Caco-2 (cell line): ENCODE results near the gene PIP4K2A. TPM values are rescaled to one million over a fixed set of nuclear protein-coding genes. Genes with fewer than 3 reads are reported as not detected.

Experiments used
- BruUV-seq: library from RNA; stranded (reverse); fragments of 400-500 nt; replicated peaks from 2 replicates; lab custom pipeline; 2021; lab: Mats Ljungman, UMichigan
- CTCF ChIA-PET: fragments of 300-600 bp; sonication (Branson Sonifier 250); formaldehyde crosslinking; loops from one replicate; lab custom pipeline; 2022; ENCODE audit warnings: antibody characterized with exemption; lab: Charles Lee
- POLR2A ChIA-PET: fragments of 300-600 bp; sonication (Branson Sonifier 250); formaldehyde crosslinking; loops from one replicate; lab custom pipeline; 2022; ENCODE audit warnings: antibody characterized with exemption; lab: Charles Lee
- DNase-seq, 2 experiments: peaks; one replicate each; pipeline versions ENCODE4 v3.0.0 to v3.0.0-alpha.2; 2020 to 2022
- H3K27me3 ChIP-seq: replicated peaks from 2 replicates; pipeline ENCODE4 v1.6.0; 2011; ENCODE audit warnings: low read length; ENCODE audit not compliant: control insufficient read depth, insufficient read depth
- H3K36me3 ChIP-seq: 2 replicates; pipeline ENCODE4 v1.5.1; 2011; ENCODE audit warnings: low read length; ENCODE audit not compliant: control insufficient read depth, insufficient read depth
- H3K4me1 ChIP-seq: fragments of 250-450 bp; sonication (Bioruptor Pico); 2 replicates; pipeline ENCODE4 v1.5.1; 2020; ENCODE audit warnings: mild to moderate bottlenecking
- H3K4me3 ChIP-seq: 2 replicates; pipeline ENCODE4 v1.5.1; 2011; ENCODE audit warnings: low read depth, mild to moderate bottlenecking, control low read depth, low read length
- H3K9me3 ChIP-seq: fragments of 250-450 bp; sonication (Bioruptor Pico); 2 replicates; pipeline ENCODE4 v1.5.1; 2020; ENCODE audit warnings: mild to moderate bottlenecking, moderate library complexity
- H3K27ac Mint-ChIP-seq: one replicate; pipeline ENCODE4 v1.8.0; 2022; ENCODE audit warnings: mixed read lengths; ENCODE audit not compliant: unreplicated experiment
- H3K27me3 Mint-ChIP-seq: one replicate; pipeline ENCODE4 v1.8.0; 2022; ENCODE audit warnings: mixed read lengths; ENCODE audit not compliant: insufficient read depth, unreplicated experiment
- H3K36me3 Mint-ChIP-seq: one replicate; pipeline ENCODE4 v1.8.0; 2022; ENCODE audit warnings: mild to moderate bottlenecking, mixed read lengths; ENCODE audit not compliant: insufficient read depth, unreplicated experiment
- H3K4me1 Mint-ChIP-seq: one replicate; pipeline ENCODE4 v1.8.0; 2022; ENCODE audit warnings: low read depth, mixed read lengths; ENCODE audit not compliant: unreplicated experiment
- H3K4me3 Mint-ChIP-seq: one replicate; pipeline ENCODE4 v1.8.0; 2022; ENCODE audit warnings: mild to moderate bottlenecking, moderate library complexity, mixed read lengths; ENCODE audit not compliant: unreplicated experiment
- H3K9me3 Mint-ChIP-seq: one replicate; pipeline ENCODE4 v1.8.0; 2022; ENCODE audit warnings: mixed read lengths; ENCODE audit not compliant: unreplicated experiment
- intact Hi-C: fragments of 100-400 bp; cut with micrococcal nuclease; formaldehyde crosslinking; loops from one replicate; pipeline ENCODE4 v1.10.0; 2022; ENCODE audit not compliant: unreplicated experiment
- total RNA-seq: library from RNA; stranded (reverse); gene quantifications from 2 replicates; pipeline ENCODE4 v1.2.3, GENCODE V29; 2022
- TF ChIP-seq, protein P1 (sequence below), 2 experiments: fragments of 200-600 bp in 1 of 2; IDR thresholded peaks; 1 replicate in 1 of 2; 2 replicates in 1 of 2; pipeline versions ENCODE4 v1.5.1 to v1.8.0; 2011 to 2022; ENCODE audit warnings: antibody characterized with exemption in 1 of 2, control low read depth in 1 of 2, inconsistent platforms in 1 of 2, low read depth in 1 of 2, low read length in 1 of 2, mild to moderate bottlenecking in 1 of 2, moderate library complexity in 1 of 2; ENCODE audit not compliant: insufficient read depth in 1 of 2, severe bottlenecking in 1 of 2, unreplicated experiment in 1 of 2

Gene PIP4K2A
- total RNA-seq, 1 experiment from 2014 or later: 26.9 TPM

DNA sequence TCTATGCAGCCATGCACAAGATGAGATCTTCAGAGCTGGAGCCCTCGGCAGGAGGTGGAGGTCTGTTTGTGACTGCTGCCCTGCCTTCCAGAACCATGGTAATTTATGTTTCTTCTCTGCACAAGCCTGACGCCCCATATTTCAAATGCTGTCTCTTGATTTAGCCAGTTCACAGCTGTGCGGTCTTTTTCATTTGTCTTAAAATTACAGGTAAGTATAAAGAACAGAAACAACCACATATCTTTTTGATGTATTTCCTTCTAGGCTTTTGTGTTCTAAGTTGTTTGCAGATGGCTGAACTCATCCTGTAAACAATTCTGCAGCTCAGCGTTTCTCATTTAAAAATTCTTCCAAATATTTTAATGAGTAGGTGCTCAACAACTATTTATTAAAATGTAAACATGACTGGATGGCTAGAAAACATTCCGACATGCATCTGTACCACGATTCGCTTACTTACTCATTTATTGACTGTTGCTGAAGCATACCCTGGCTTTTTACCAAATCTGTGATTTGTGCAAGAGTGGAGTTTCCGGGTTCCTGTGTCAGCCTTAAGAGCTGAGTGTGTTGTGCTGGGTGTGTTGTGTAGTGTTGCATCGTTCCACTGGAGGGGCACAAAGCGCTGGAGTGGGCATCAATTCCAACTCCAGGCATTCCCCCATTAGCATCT lies 58.9 kb downstream of the PIP4K2A start:
- BruUV-seq: no TSS peak
- no peaks in the 10 kb centered on the region for H3K27me3 Mint-ChIP-seq
- peaks cover 5% of the 10 kb centered on the region for H3K36me3 Mint-ChIP-seq
- intact Hi-C loops: loop anchor here (5.0 kb wide), 1 partner anchor 38 kb away; no protein-coding TSS in a partner anchor
- TF ChIP-seq, protein P1, sequence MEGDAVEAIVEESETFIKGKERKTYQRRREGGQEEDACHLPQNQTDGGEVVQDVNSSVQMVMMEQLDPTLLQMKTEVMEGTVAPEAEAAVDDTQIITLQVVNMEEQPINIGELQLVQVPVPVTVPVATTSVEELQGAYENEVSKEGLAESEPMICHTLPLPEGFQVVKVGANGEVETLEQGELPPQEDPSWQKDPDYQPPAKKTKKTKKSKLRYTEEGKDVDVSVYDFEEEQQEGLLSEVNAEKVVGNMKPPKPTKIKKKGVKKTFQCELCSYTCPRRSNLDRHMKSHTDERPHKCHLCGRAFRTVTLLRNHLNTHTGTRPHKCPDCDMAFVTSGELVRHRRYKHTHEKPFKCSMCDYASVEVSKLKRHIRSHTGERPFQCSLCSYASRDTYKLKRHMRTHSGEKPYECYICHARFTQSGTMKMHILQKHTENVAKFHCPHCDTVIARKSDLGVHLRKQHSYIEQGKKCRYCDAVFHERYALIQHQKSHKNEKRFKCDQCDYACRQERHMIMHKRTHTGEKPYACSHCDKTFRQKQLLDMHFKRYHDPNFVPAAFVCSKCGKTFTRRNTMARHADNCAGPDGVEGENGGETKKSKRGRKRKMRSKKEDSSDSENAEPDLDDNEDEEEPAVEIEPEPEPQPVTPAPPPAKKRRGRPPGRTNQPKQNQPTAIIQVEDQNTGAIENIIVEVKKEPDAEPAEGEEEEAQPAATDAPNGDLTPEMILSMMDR (IDR thresholded peaks at IDR 0.05; ENCODE audit: insufficient read depth in 1 of 2, low read depth in 1 of 2, low read length in 1 of 2, severe bottlenecking in 1 of 2, unreplicated experiment in 1 of 2): no peak
- H3K4me1 Mint-ChIP-seq: peaks cover 10% of the 10 kb centered on the region
- no peaks in the 10 kb centered on the region for H3K9me3 Mint-ChIP-seq
- Histone ChIP-seq H3K4me3 (no peak overlapping the region), H3K27me3 (no peaks in the 10 kb centered on the region), H3K36me3 (no peaks in the 10 kb centered on the region), H3K4me1 (peaks cover 31% of the 10 kb centered on the region), H3K9me3 (no peaks in the 10 kb centered on the region)
- H3K4me3 Mint-ChIP-seq: no peak overlapping the region
- ChIA-PET CTCF (interaction anchor here (1.6 kb wide), 1 partner anchor 82 kb away, joined by 3 read pairs; no protein-coding TSS in a partner anchor), POLR2A (no interaction called here)
- no peak overlapping the region for H3K27ac Mint-ChIP-seq
- DNase-seq: no peak

DNA sequence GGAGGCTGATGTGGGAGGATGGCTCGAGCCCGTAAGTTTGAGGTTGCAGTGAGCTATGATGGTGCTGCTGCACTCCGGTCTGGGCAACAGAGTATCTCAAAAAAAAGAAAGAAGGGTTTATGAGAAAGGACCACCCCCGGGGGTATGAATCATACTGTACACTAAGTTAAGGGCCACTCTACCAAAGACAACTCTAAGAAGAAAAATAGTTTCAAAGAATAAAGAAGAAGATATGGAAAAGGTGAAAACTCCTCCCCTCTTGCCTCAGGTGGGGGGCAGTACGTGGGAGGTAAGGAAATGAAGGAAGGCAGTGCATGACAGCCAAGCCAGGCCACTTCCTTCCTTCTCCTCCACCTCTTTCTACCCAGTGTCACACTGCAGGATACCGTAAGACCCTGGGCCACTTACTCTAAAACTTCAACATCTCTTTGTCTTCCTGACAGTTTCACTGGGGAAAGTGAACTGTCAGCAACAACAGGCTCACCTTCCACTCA lies 61.3 kb downstream of the PIP4K2A start:
- Mint-ChIP-seq H3K27me3 (no peaks in the 10 kb centered on the region), H3K36me3 (peaks cover 5% of the 10 kb centered on the region), H3K4me3 (no peak overlapping the region), H3K9me3 (no peaks in the 10 kb centered on the region), H3K4me1 (peaks cover 12% of the 10 kb centered on the region), H3K27ac (no peak overlapping the region)
- Histone ChIP-seq H3K27me3 (no peaks in the 10 kb centered on the region), H3K9me3 (no peaks in the 10 kb centered on the region), H3K4me3 (no peak overlapping the region), H3K4me1 (peaks cover 33% of the 10 kb centered on the region), H3K36me3 (no peaks in the 10 kb centered on the region)
- no TSS peak for BruUV-seq
- CTCF ChIA-PET: no interaction called here
- DNase-seq: no peak
- TF ChIP-seq, protein P1 (IDR thresholded peaks at IDR 0.05; ENCODE audit: insufficient read depth in 1 of 2, low read depth in 1 of 2, low read length in 1 of 2, severe bottlenecking in 1 of 2, unreplicated experiment in 1 of 2): no peak
- intact Hi-C loops: no loop called here
- POLR2A ChIA-PET: no interaction called here

DNA sequence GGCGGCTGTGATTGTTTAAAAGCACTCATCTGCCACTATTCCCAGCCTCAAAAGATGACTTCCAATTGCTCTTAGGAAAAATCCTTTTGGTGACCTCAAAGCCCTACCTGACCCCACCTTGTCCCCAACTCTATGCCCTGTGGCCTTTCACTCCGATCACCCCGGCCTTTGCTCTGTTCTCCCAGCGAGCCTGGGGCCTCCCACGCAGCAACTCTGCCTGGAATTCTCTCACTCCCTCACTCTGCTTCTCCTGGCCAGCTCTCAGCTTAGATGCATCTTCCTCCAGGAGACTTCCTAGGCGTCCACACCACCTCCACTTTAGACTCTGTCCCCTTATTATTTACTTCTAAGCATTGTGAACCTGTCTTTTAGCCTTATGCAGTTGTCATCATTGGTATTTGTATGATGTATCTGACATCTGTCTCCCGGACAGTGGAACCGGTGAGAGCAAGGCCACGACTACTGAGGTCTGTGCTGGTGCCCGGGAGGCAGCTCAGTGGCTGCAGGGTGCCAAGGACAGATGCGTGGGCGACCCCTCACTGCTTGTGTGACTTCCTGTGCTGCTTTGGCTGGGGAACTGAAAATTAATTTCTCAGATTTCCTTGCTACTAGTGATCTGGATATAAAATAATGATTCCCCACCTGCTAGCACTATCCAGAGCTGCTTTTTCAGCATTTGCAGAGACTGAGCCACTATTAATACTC lies 63.0 kb downstream of the PIP4K2A start:
- H3K27ac Mint-ChIP-seq: no peak overlapping the region
- CTCF ChIA-PET: no interaction called here
- peaks cover 24% of the 10 kb centered on the region for H3K4me1 Mint-ChIP-seq

More for the DNA sequence above, 63.0 kb downstream of the PIP4K2A start:
- intact Hi-C loops: no loop called here
- Mint-ChIP-seq H3K9me3 (no peaks in the 10 kb centered on the region), H3K27me3 (no peaks in the 10 kb centered on the region), H3K36me3 (peaks cover 5% of the 10 kb centered on the region), H3K4me3 (no peak overlapping the region)
- no peak for DNase-seq
- POLR2A ChIA-PET: interaction anchor here (0.5 kb wide), 1 partner anchor 412 kb away, joined by 3 read pairs; no protein-coding TSS in a partner anchor
- no TSS peak for BruUV-seq
- peaks cover 42% of the 10 kb centered on the region for H3K4me1 ChIP-seq
- H3K36me3 ChIP-seq: no peaks in the 10 kb centered on the region
- H3K27me3 ChIP-seq: no peaks in the 10 kb centered on the region
- TF ChIP-seq, protein P1 (IDR thresholded peaks at IDR 0.05; ENCODE audit: insufficient read depth in 1 of 2, low read depth in 1 of 2, low read length in 1 of 2, severe bottlenecking in 1 of 2, unreplicated experiment in 1 of 2): no peak
- no peaks in the 10 kb centered on the region for H3K9me3 ChIP-seq
- H3K4me3 ChIP-seq: no peak overlapping the region
